OCI-LY1 (cell line): ENCODE data around the gene CORO2B.

Experiments
- H2AFZ ChIP-seq: fragments of 200-600 bp; sonication (generic), shearing (Covaris generic); 2 replicates; pipeline ENCODE4 v1.6.0; 2014; ENCODE audit warnings: antibody characterized with exemption, mild to moderate bottlenecking, low read length
- H3F3A ChIP-seq: fragments of 200-600 bp; sonication (generic), shearing (Covaris generic); 2 replicates; pipeline ENCODE4 v1.6.0; 2014; ENCODE audit warnings: mild to moderate bottlenecking, antibody characterized with exemption, low read length, moderate library complexity; ENCODE audit not compliant: insufficient read depth
- H3K27ac ChIP-seq: fragments of 200-600 bp; sonication (generic); 2 replicates; pipeline ENCODE4 v1.5.1; 2014; ENCODE audit warnings: low read length, mixed run types, mild to moderate bottlenecking, low read depth; ENCODE audit not compliant: poor library complexity, severe bottlenecking
- H3K27me3 ChIP-seq: fragments of 200-600 bp; sonication (generic); 2 replicates; pipeline ENCODE4 v1.6.0; 2014; ENCODE audit warnings: antibody characterized with exemption, mild to moderate bottlenecking, low read length, moderate library complexity; ENCODE audit not compliant: insufficient read depth
- H3K36me3 ChIP-seq: fragments of 200-600 bp; sonication (generic); 2 replicates; pipeline ENCODE4 v1.6.1; 2014; ENCODE audit warnings: mild to moderate bottlenecking, antibody characterized with exemption, low read length, moderate library complexity, mixed read lengths; ENCODE audit not compliant: insufficient read depth
- H3K4me1 ChIP-seq: fragments of 200-600 bp; sonication (generic); 2 replicates; pipeline ENCODE4 v1.5.1; 2014; ENCODE audit warnings: mild to moderate bottlenecking, low read length, moderate library complexity; ENCODE audit not compliant: insufficient read depth, severe bottlenecking
- H3K4me2 ChIP-seq: fragments of 200-600 bp; sonication (generic), shearing (Covaris generic); 2 replicates; pipeline ENCODE4 v1.6.1; 2014; ENCODE audit warnings: low read length
- H3K4me3 ChIP-seq: fragments of 200-600 bp; sonication (generic); 2 replicates; pipeline ENCODE4 v1.5.1; 2014; ENCODE audit warnings: low read length, low read depth, mild to moderate bottlenecking, mixed read lengths; ENCODE audit not compliant: poor library complexity, severe bottlenecking
- H3K79me2 ChIP-seq: fragments of 200-600 bp; shearing (Covaris generic); 2 replicates; pipeline ENCODE4 v1.6.1; 2016; ENCODE audit warnings: mixed run types, low read length, mixed read lengths; ENCODE audit not compliant: insufficient read depth
- H3K9ac ChIP-seq: fragments of 200-600 bp; sonication (generic), shearing (Covaris generic); 2 replicates; pipeline ENCODE4 v1.6.1; 2014; ENCODE audit warnings: mild to moderate bottlenecking, low read length, mixed read lengths
- H3K9me2 ChIP-seq: fragments of 200-600 bp; sonication (generic), shearing (Covaris generic); 2 replicates; pipeline ENCODE4 v1.6.1; 2014; ENCODE audit warnings: low read depth, mild to moderate bottlenecking, low read length, mixed read lengths
- H3K9me3 ChIP-seq: fragments of 200-600 bp; shearing (Covaris generic); 2 replicates; pipeline ENCODE4 v1.6.1; 2014; ENCODE audit warnings: low read length, mixed read lengths
- H4K20me1 ChIP-seq: fragments of 200-600 bp; sonication (generic), shearing (Covaris generic); 2 replicates; pipeline ENCODE4 v1.6.0; 2016; ENCODE audit warnings: mild to moderate bottlenecking, low read length; ENCODE audit not compliant: insufficient read depth
- CTCF ChIP-seq: fragments of 200-600 bp; sonication (generic), shearing (Covaris generic); IDR thresholded peaks from 2 replicates; pipeline ENCODE4 v1.5.1; 2017; ENCODE audit warnings: mild to moderate bottlenecking, antibody characterized with exemption, low read length, moderate library complexity, mixed read lengths
- EZH2 ChIP-seq: fragments of 200-600 bp; sonication (generic), shearing (Covaris generic); IDR thresholded peaks from 2 replicates; pipeline ENCODE4 v1.8.0; 2017; ENCODE audit warnings: borderline replicate concordance, mixed run types, mild to moderate bottlenecking, antibody characterized with exemption, low read length, moderate library complexity, mixed read lengths

The CORO2B gene

GRCh38 chr15:68552344-68552743 is 26.4 kb upstream of the CORO2B start:
- H3K27me3 ChIP-seq, result no peaks in the 10 kb centered on the region
- no peaks in the 10 kb centered on the region for H3K36me3 ChIP-seq
- H3K9me3 ChIP-seq, result no peaks in the 10 kb centered on the region
- H3K4me3 ChIP-seq, result no peak overlapping the region
- no peaks in the 10 kb centered on the region for H3F3A ChIP-seq
- no peak overlapping the region for H3K4me2 ChIP-seq
- no peaks in the 10 kb centered on the region for H3K4me1 ChIP-seq
- H3K9me2 ChIP-seq, result no peaks in the 10 kb centered on the region
- H3K79me2 ChIP-seq, result no peaks in the 10 kb centered on the region
- no peak overlapping the region for H2AFZ ChIP-seq
- H4K20me1 ChIP-seq, result no peaks in the 10 kb centered on the region
- H3K9ac ChIP-seq, result no peak overlapping the region
- no peak overlapping the region for H3K27ac ChIP-seq
- no peak for TF ChIP-seq CTCF
- no peak for TF ChIP-seq EZH2

- H2AFZ ChIP-seq, result no peak overlapping the region
- no peak overlapping the region for H3K4me3 ChIP-seq
- H3K27me3 ChIP-seq, result no peaks in the 10 kb centered on the region
- no peaks in the 10 kb centered on the region for H3K9me3 ChIP-seq
- H3K79me2 ChIP-seq, result no peaks in the 10 kb centered on the region
- no peak overlapping the region for H3K9ac ChIP-seq
- H3K9me2 ChIP-seq, result no peaks in the 10 kb centered on the region
- TF ChIP-seq CTCF (no peak), EZH2 (no peak)
- H3K27ac ChIP-seq, result no peak overlapping the region
- no peaks in the 10 kb centered on the region for H3K36me3 ChIP-seq
- no peak overlapping the region for H3K4me2 ChIP-seq
- no peaks in the 10 kb centered on the region for H3K4me1 ChIP-seq
- H4K20me1 ChIP-seq, result no peaks in the 10 kb centered on the region
- no peaks in the 10 kb centered on the region for H3F3A ChIP-seq
These were observed 26.0 kb upstream of the CORO2B start for GRCh38 chr15:68552773-68553172.

GRCh38 chr15:68553314-68553993 is 25.3 kb upstream of the CORO2B start:
- Histone ChIP-seq H3K27me3 (no peaks in the 10 kb centered on the region), H3K4me2 (no peak overlapping the region), H3F3A (no peaks in the 10 kb centered on the region), H3K4me3 (no peak overlapping the region), H2AFZ (no peak overlapping the region), H3K9me3 (no peaks in the 10 kb centered on the region), H3K36me3 (no peaks in the 10 kb centered on the region), H4K20me1 (no peaks in the 10 kb centered on the region), H3K9ac (no peak overlapping the region), H3K79me2 (no peaks in the 10 kb centered on the region), H3K27ac (no peak overlapping the region), H3K9me2 (no peaks in the 10 kb centered on the region), H3K4me1 (no peaks in the 10 kb centered on the region)
- TF ChIP-seq CTCF (no peak), EZH2 (no peak)
